Trophoblast cell (in vitro differentiated cells and primary cell): ENCODE measurements around the gene DES.

Experiments used
- DNase-seq, 2 donors: peaks; one replicate each; pipeline ENCODE4 v3.0.0-alpha.2; 2016
- H2AFZ ChIP-seq: 2 replicates; pipeline ENCODE4 v1.6.1; 2013; ENCODE audit warnings: low read length, moderate library complexity, mild to moderate bottlenecking; ENCODE audit not compliant: insufficient read depth, poor library complexity
- H2AK5ac ChIP-seq: 2 replicates; pipeline ENCODE4 v1.6.1; 2013; ENCODE audit warnings: mild to moderate bottlenecking, low read length
- H2BK120ac ChIP-seq: 2 replicates; pipeline ENCODE4 v1.6.1; 2013; ENCODE audit warnings: low read length, mild to moderate bottlenecking, moderate library complexity; ENCODE audit not compliant: insufficient read depth, poor library complexity
- H2BK12ac ChIP-seq: 2 replicates; pipeline ENCODE4 v1.6.1; 2013; ENCODE audit warnings: mild to moderate bottlenecking, low read length, moderate library complexity
- H2BK5ac ChIP-seq: 2 replicates; pipeline ENCODE4 v1.6.1; 2013; ENCODE audit warnings: low read length, low read depth, moderate library complexity, mild to moderate bottlenecking; ENCODE audit not compliant: poor library complexity
- H3K14ac ChIP-seq: 2 replicates; pipeline ENCODE4 v1.6.1; 2013; ENCODE audit warnings: mild to moderate bottlenecking, low read length
- H3K18ac ChIP-seq: 2 replicates; pipeline ENCODE4 v1.6.1; 2013; ENCODE audit warnings: mild to moderate bottlenecking, low read length
- H3K23ac ChIP-seq: 2 replicates; pipeline ENCODE4 v1.6.1; 2013; ENCODE audit warnings: low read length
- H3K27ac ChIP-seq: 2 replicates; pipeline ENCODE4 v1.5.1; 2013; ENCODE audit warnings: low read depth, mild to moderate bottlenecking, inconsistent platforms, low read length, moderate library complexity
- H3K27me3 ChIP-seq: 2 replicates; pipeline ENCODE4 v1.6.1; 2013; ENCODE audit warnings: inconsistent platforms, mild to moderate bottlenecking, low read length, moderate library complexity; ENCODE audit not compliant: insufficient read depth
- H3K36me3 ChIP-seq, 2 experiments: 1 replicate in 1 of 2; 2 replicates in 1 of 2; pipeline ENCODE4 v1.6.1; 2013; ENCODE audit warnings: low read length in 2 of 2, mild to moderate bottlenecking in 2 of 2, moderate library complexity in 1 of 2; ENCODE audit not compliant: insufficient read depth in 2 of 2, control insufficient read depth in 1 of 2
- H3K4ac ChIP-seq: 2 replicates; pipeline ENCODE4 v1.6.1; 2013; ENCODE audit warnings: low read depth, mild to moderate bottlenecking, low read length, moderate library complexity
- H3K4me1 ChIP-seq, 2 experiments: 1 replicate in 1 of 2; 2 replicates in 1 of 2; pipeline ENCODE4 v1.6.1; 2013; ENCODE audit warnings: low read length in 2 of 2, mild to moderate bottlenecking in 2 of 2, moderate library complexity in 1 of 2; ENCODE audit not compliant: insufficient read depth in 2 of 2, control insufficient read depth in 1 of 2
- H3K4me2 ChIP-seq: 2 replicates; pipeline ENCODE4 v1.6.1; 2013; ENCODE audit warnings: inconsistent platforms, mild to moderate bottlenecking, low read length, moderate library complexity
- H3K4me3 ChIP-seq: 2 replicates; pipeline ENCODE4 v1.5.1; 2013; ENCODE audit warnings: mild to moderate bottlenecking, low read depth, low read length, inconsistent platforms
- H3K79me1 ChIP-seq: one replicate; pipeline ENCODE4 v1.6.1; 2013; ENCODE audit warnings: low read length
- H3K79me2 ChIP-seq: 2 replicates; pipeline ENCODE4 v1.6.1; 2013; ENCODE audit warnings: low read length, mild to moderate bottlenecking; ENCODE audit not compliant: control insufficient read depth, insufficient read depth, poor library complexity
- H3K9ac ChIP-seq: 2 replicates; pipeline ENCODE4 v1.6.1; 2013; ENCODE audit warnings: mild to moderate bottlenecking, low read length
- H3K9me3 ChIP-seq: 2 replicates; pipeline ENCODE4 v1.6.1; 2013; ENCODE audit warnings: low read depth, mild to moderate bottlenecking, control low read depth, inconsistent platforms, low read length; ENCODE audit not compliant: insufficient read depth
- H4K12ac ChIP-seq: 2 replicates; pipeline ENCODE4 v1.6.1; 2013; ENCODE audit warnings: low read depth, mild to moderate bottlenecking, low read length, moderate library complexity
- H4K8ac ChIP-seq: 2 replicates; pipeline ENCODE4 v1.6.1; 2013; ENCODE audit warnings: low read depth, mild to moderate bottlenecking, low read length, moderate library complexity
- H4K91ac ChIP-seq: one replicate; pipeline ENCODE4 v1.6.1; 2013; ENCODE audit warnings: low read depth, mild to moderate bottlenecking, low read length, moderate library complexity
- whole genome bisulfite sequencing: extraction: QIAGEN DNeasy Blood & Tissue Kit; methylation state at CpG from one replicate; pipeline ENCODE4 v1.1.7; 2013; ENCODE audit warnings: missing lambda C conversion rate; ENCODE audit not compliant: insufficient read length, insufficient coverage; ENCODE audit errors: extremely low coverage; 5-methylcytosine and 5-hydroxymethylcytosine counted together

Gene DES

GRCh38 chr2:219385958-219386520 lies 32.1 kb upstream of the DES start:
- H3K14ac ChIP-seq = no peak overlapping the region
- peaks cover 8% of the 10 kb centered on the region for H3K79me1 ChIP-seq
- H3K27ac ChIP-seq = no peak overlapping the region
- H3K4me1 ChIP-seq = peaks cover 6 to 7% of the 10 kb centered on the region in 2 experiments
- H2BK120ac ChIP-seq = no peak overlapping the region
- H3K4me2 ChIP-seq = no peak overlapping the region
- no peaks in the 10 kb centered on the region for H3K9me3 ChIP-seq
- no peak overlapping the region for H2BK5ac ChIP-seq
- DNase-seq = no peak
- no peak overlapping the region for H3K4me3 ChIP-seq
- no peak overlapping the region for H2BK12ac ChIP-seq
- H3K4ac ChIP-seq = no peak overlapping the region
- H3K36me3 ChIP-seq = peaks cover 24 to 39% of the 10 kb centered on the region in 2 experiments
- no peaks in the 10 kb centered on the region for H3K27me3 ChIP-seq
- H4K91ac ChIP-seq = no peak overlapping the region
- no peak overlapping the region for H4K8ac ChIP-seq
- H3K23ac ChIP-seq = no peak overlapping the region
- H3K79me2 ChIP-seq = peaks cover 2% of the 10 kb centered on the region
- no peak overlapping the region for H4K12ac ChIP-seq
- no peak overlapping the region for H2AK5ac ChIP-seq
- H3K9ac ChIP-seq = no peak overlapping the region
- WGBS = no CpG with 5 or more reads among the region's 19 CpGs
- no peak overlapping the region for H3K18ac ChIP-seq
- no peak overlapping the region for H2AFZ ChIP-seq

GRCh38 chr2:219386532-219387280 lies 31.5 kb upstream of the DES start:
- H3K4me1 ChIP-seq = peaks cover 6 to 7% of the 10 kb centered on the region in 2 experiments
- H3K23ac ChIP-seq = no peak overlapping the region
- no peak overlapping the region for H3K18ac ChIP-seq
- H4K91ac ChIP-seq = no peak overlapping the region
- H3K27ac ChIP-seq = no peak overlapping the region
- H2AK5ac ChIP-seq = no peak overlapping the region
- H4K8ac ChIP-seq = peak overlapping the region; percentile 77
- no peaks in the 10 kb centered on the region for H3K9me3 ChIP-seq
- no peak overlapping the region for H3K4ac ChIP-seq
- H2BK5ac ChIP-seq = no peak overlapping the region
- H3K4me2 ChIP-seq = peak overlapping the region; percentile 96
- H3K4me3 ChIP-seq = peak overlapping the region; percentile 85
- H2BK120ac ChIP-seq = no peak overlapping the region
- peak overlapping the region; percentile 89 for H2AFZ ChIP-seq
- H3K27me3 ChIP-seq = no peaks in the 10 kb centered on the region
- no peak overlapping the region for H4K12ac ChIP-seq
- no peak overlapping the region for H3K9ac ChIP-seq
- peaks cover 2% of the 10 kb centered on the region for H3K79me2 ChIP-seq
- peaks cover 17 to 33% of the 10 kb centered on the region in 2 experiments for H3K36me3 ChIP-seq
- H3K14ac ChIP-seq = no peak overlapping the region
- no peak for DNase-seq
- H3K79me1 ChIP-seq = peaks cover 8% of the 10 kb centered on the region
- WGBS = no CpG with 5 or more reads among the region's 19 CpGs
- H2BK12ac ChIP-seq = no peak overlapping the region

GRCh38 chr2:219387306-219388120 lies 30.7 kb upstream of the DES start, which contains the start of gene DNPEP:
Gene DNPEP, minus strand, starts transcription at chr2:219387912. Its CDS starts 118 bp downstream, at chr2:219387794.
- Histone ChIP-seq H2AK5ac (no peak within 1 kb of the TSS), H3K23ac (no peak within 1 kb of the TSS), H3K4me3 (peak within 1 kb of the TSS; percentile 85), H3K36me3 (peaks cover 13 to 30% of the 10 kb centered on the region in 2 experiments), H4K8ac (peak within 1 kb of the TSS; percentile 77), H2BK5ac (peak within 1 kb of the TSS; percentile 68), H3K9me3 (no peaks in the 10 kb centered on the region), H3K14ac (peak within 1 kb of the TSS; percentile 56), H3K18ac (peak within 1 kb of the TSS; percentile 78), H2AFZ (peak within 1 kb of the TSS; percentile 89), H3K79me2 (peaks cover 2% of the 10 kb centered on the region), H3K4ac (peak within 1 kb of the TSS; percentile 41), H4K91ac (peak within 1 kb of the TSS; percentile 85), H3K79me1 (peaks cover 8% of the 10 kb centered on the region), H3K4me1 (peaks cover 6 to 7% of the 10 kb centered on the region in 2 experiments), H3K9ac (peak within 1 kb of the TSS; percentile 81), H4K12ac (peak within 1 kb of the TSS; percentile 23), H3K27ac (peak within 1 kb of the TSS; percentile 48), H3K4me2 (peak within 1 kb of the TSS; percentile 96), H2BK12ac (no peak within 1 kb of the TSS), H2BK120ac (peak within 1 kb of the TSS; percentile 56), H3K27me3 (no peaks in the 10 kb centered on the region)
- DNase-seq = peak; percentile 81 to 92
- no CpG with 5 or more reads among the region's 76 CpGs for WGBS

- no peak overlapping the region for H2BK12ac ChIP-seq
- H3K4me2 ChIP-seq = peak overlapping the region; percentile 59
- peak overlapping the region; percentile 43 for H4K8ac ChIP-seq
- H2AFZ ChIP-seq = peak overlapping the region; percentile 14
- H3K36me3 ChIP-seq = peaks cover 11 to 25% of the 10 kb centered on the region in 2 experiments
- H2BK5ac ChIP-seq = no peak overlapping the region
- H4K12ac ChIP-seq = no peak overlapping the region
- peak; percentile 91 to 92 for DNase-seq
- peaks cover 6 to 7% of the 10 kb centered on the region in 2 experiments for H3K4me1 ChIP-seq
- no peak overlapping the region for H3K18ac ChIP-seq
- H3K4ac ChIP-seq = no peak overlapping the region
- H3K23ac ChIP-seq = no peak overlapping the region
- H3K9ac ChIP-seq = no peak overlapping the region
- peak overlapping the region; percentile 8 for H3K14ac ChIP-seq
- no peak overlapping the region for H2AK5ac ChIP-seq
- H3K4me3 ChIP-seq = peak overlapping the region; percentile 65
- peaks cover 8% of the 10 kb centered on the region for H3K79me1 ChIP-seq
- no peaks in the 10 kb centered on the region for H3K9me3 ChIP-seq
- no peak overlapping the region for H2BK120ac ChIP-seq
- peak overlapping the region; percentile 12 for H3K27ac ChIP-seq
- H4K91ac ChIP-seq = peak overlapping the region; percentile 22
- peaks cover 2% of the 10 kb centered on the region for H3K79me2 ChIP-seq
- H3K27me3 ChIP-seq = no peaks in the 10 kb centered on the region
- no CpG with 5 or more reads among the region's 78 CpGs for WGBS
These were observed 29.9 kb upstream of the DES start for GRCh38 chr2:219388121-219388906.
